ENCODE results near the gene PTPRK.

PTPRK gene

DNA sequence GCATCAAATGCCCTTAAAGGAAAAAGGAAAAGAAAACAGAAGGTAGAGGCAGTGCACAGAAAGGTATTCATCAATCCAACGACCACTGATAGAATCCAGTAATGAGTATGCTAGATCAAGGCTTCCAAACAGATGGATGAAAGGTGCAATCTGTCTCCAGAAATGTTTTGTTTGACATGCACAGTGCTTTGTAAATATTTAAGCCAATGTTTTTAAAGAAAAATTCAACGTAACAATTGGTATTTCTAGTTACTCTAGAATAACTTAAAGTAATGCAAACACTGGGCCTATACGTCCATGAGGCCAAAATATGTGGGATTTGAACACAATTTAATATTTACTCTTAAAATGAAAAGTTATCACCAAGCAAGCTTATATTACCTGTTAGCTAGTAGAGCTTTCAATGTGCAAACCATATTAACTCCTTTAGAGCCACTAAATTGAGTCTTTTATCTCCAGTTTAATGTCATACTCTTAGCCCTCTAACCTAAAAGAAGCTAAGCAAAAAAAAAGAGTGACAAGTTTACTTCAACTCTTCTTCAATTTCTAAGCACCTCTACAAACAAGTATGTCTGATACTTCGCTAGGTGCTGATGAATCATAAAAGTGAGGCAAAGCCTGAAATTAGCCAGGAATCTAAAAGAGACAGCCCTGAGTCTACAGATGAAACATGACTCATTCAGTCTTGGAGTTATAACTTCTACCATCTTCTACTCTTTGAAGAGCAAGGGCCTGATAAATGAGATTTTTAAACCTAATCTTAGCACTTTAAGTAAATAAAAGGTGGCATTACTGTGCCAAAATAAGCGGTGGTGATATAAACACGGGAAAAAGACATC, 169.8 kb downstream of the PTPRK start:
- CTCF ChIA-PET, result interaction anchor here (0.6 to 1.5 kb wide), 2 partner anchors 11 to 20 kb away, joined by 3 read pairs; no protein-coding TSS in a partner anchor
- POLR2A ChIA-PET, result no interaction called here
- TF ChIP-seq, protein P1, sequence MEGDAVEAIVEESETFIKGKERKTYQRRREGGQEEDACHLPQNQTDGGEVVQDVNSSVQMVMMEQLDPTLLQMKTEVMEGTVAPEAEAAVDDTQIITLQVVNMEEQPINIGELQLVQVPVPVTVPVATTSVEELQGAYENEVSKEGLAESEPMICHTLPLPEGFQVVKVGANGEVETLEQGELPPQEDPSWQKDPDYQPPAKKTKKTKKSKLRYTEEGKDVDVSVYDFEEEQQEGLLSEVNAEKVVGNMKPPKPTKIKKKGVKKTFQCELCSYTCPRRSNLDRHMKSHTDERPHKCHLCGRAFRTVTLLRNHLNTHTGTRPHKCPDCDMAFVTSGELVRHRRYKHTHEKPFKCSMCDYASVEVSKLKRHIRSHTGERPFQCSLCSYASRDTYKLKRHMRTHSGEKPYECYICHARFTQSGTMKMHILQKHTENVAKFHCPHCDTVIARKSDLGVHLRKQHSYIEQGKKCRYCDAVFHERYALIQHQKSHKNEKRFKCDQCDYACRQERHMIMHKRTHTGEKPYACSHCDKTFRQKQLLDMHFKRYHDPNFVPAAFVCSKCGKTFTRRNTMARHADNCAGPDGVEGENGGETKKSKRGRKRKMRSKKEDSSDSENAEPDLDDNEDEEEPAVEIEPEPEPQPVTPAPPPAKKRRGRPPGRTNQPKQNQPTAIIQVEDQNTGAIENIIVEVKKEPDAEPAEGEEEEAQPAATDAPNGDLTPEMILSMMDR (IDR thresholded peaks at IDR 0.05; ENCODE audit: control extremely low read depth, extremely low read depth, low read depth, missing control alignments), result no peak
- no peak for DNase-seq (ENCODE audit: extremely low spot score)

DNA sequence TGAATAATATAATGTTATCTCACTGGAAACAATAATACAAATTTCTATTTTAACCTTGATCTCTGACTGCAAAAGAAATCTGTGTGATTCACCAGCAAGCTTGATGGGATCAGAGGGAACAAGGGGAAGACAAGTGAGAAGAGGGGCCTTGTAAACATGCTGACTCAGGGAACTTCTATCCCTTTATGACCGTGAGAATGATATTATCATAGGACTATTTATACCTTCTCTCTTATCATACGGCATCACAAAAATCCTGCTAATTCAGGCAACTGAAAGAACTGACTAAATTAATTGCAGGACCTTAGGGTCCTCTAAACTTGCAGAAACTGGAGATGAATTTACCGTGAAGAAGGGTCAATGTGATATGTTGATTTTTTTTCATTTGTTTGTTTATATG, 173.3 kb downstream of the PTPRK start:
- DNase-seq (ENCODE audit: extremely low spot score), result no peak
- CTCF ChIA-PET, result interaction anchor here (2.6 kb wide), 1 partner anchor 10 kb away, joined by 12 read pairs; no protein-coding TSS in a partner anchor
- TF ChIP-seq, protein P1 (IDR thresholded peaks at IDR 0.05; ENCODE audit: control extremely low read depth, extremely low read depth, low read depth, missing control alignments), result no peak
- POLR2A ChIA-PET, result no interaction called here

DNA sequence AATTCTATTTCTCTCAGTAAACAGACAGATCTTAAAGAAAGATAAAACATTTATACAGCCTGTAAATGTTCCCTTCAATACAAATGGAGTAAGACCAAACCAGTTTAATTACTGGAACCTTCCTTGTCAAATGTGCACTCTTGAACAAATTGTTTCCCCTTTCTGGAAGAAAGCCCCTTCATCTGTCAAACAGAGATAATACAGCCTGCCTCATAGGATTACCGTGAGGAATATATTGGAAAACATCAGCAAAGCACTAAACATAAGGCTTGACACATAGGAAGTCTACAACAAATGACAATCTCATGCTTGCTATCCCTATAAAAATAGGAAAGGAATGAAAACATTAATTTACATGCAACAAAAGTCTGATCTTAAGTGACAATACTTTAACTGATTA, 173.8 kb downstream of the PTPRK start:
- TF ChIP-seq, protein P1 (IDR thresholded peaks at IDR 0.05; ENCODE audit: control extremely low read depth, extremely low read depth, low read depth, missing control alignments), result no peak
- DNase-seq (ENCODE audit: extremely low spot score), result no peak
- POLR2A ChIA-PET, result no interaction called here
- CTCF ChIA-PET, result interaction anchor here (2.6 kb wide), 1 partner anchor 11 kb away, joined by 12 read pairs; no protein-coding TSS in a partner anchor

DNA sequence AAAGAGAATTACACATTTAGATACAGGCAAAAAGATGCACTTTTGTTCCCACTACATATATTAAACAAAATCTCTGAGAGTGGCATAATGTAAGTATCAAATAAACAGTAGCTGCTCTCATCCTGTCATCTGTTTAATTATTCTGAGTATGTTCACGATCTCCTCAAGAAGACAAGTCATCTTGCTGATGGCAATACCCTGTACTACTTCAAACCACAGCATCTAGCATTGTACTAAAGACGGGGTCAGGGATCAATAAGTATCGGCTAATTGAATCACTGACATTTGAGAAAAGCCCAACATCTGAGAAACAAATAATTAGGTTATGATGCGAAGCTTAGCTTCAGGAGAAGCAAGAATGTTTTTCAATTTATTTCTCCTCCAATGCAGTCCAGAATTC, 175.1 kb downstream of the PTPRK start:
- ChIA-PET CTCF (no interaction called here), POLR2A (no interaction called here)
- DNase-seq (ENCODE audit: extremely low spot score), result no peak
- TF ChIP-seq, protein P1 (IDR thresholded peaks at IDR 0.05; ENCODE audit: control extremely low read depth, extremely low read depth, low read depth, missing control alignments), result no peak

DNA sequence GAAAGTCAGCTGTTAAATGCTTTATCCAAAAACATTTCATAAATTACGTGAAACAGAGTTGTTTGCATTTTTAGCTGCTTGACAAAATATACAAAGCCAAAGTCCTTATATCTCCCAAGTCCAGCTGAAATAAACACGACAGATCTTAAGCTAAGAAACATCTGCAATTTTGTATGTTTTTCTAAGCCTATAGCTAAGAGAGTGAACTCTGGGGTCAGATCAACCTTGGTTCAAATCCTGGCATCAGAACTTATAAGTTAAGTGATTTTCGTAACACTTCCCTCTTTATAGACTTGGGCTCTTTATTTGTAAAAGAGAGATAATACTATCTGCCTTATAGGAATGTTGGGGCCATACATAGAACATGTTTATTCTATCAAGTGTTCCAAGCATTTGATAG, 176.7 kb downstream of the PTPRK start:
- no peak for DNase-seq (ENCODE audit: extremely low spot score)
- ChIA-PET CTCF (interaction anchor here (1.1 kb wide), 1 partner anchor 12 kb away, joined by 4 read pairs; no protein-coding TSS in a partner anchor), POLR2A (no interaction called here)
- TF ChIP-seq, protein P1 (IDR thresholded peaks at IDR 0.05; ENCODE audit: control extremely low read depth, extremely low read depth, low read depth, missing control alignments), result no peak

DNA sequence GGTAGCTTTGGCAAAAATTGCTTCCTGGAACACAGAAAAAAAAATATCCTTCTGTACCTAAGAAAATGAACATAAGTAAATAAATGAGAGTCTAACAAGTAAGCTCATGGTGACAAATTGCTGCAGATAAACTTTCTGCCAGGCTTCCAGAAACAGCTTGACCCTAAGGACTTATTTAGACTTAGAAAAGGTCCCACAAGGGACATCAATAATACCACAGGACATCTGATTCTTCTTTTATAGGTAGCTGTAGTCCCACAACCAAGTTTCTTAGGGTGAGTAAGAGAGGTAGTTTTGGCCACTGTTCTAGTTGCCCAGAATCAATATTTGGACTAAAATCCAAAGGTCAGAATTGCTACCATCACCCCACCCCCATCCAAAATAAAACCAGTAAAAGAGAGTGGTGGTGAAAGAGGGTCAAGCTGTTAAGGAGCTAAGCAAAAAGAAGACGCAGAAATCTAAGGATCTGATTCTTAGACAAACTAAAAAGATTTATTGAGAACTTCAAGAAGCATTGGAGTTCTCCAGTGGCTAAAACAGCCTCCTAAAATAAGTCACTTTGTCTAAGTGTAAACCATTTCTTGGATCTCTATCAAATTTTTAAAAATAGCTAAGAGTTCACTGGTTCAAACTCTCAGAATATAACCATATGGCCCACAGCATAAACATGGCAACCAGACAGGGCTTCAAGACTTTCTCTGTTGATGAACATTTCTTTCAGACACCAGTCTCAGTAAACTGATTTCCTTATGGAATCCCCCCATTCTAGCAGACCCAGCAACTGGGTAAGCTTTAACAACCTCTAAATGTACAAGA, 180.6 kb downstream of the PTPRK start:
- DNase-seq (ENCODE audit: extremely low spot score), result no peak
- CTCF ChIA-PET, result interaction anchor here (0.7 to 1.4 kb wide), 6 partner anchors 11 to 53 kb away, joined by 3 read pairs; no protein-coding TSS in a partner anchor
- POLR2A ChIA-PET, result interaction anchor here (0.6 kb wide), 1 partner anchor 154 kb away, joined by 7 read pairs; no protein-coding TSS in a partner anchor
- TF ChIP-seq, protein P1 (IDR thresholded peaks at IDR 0.05; ENCODE audit: control extremely low read depth, extremely low read depth, low read depth, missing control alignments), result no peak

Data from GM10248 (cell line).